HG03097 (cell line): ENCODE results near the gene ULK4.
"Not testable (repeated sequence)": the region's sequence is repeated elsewhere in the genome, so short reads cannot be mapped to it uniquely, and the experiment has no call there.

Experiments
- ATAC-seq: cut with Tn5 transposase; IDR thresholded peaks from one replicate; pipeline ENCODE4 v1.9.1; 2021; ENCODE audit not compliant: unreplicated experiment, low FRiP score

ULK4 gene

GRCh38 chr3:41288785-41289184 is 673.1 kb downstream of the ULK4 start:
- ATAC-seq = no peak

GRCh38 chr3:41286305-41286704 is 675.6 kb downstream of the ULK4 start:
- ATAC-seq = no peak

GRCh38 chr3:41284934-41285333 is 677.0 kb downstream of the ULK4 start:
- not testable (repeated sequence) for ATAC-seq

- no peak for ATAC-seq
Observed at GRCh38 chr3:41277790-41278465, 684.0 kb downstream of the ULK4 start.

GRCh38 chr3:41276191-41276590 is 685.7 kb downstream of the ULK4 start:
- ATAC-seq = no peak

- no peak for ATAC-seq
Observed at GRCh38 chr3:41274944-41275668, 686.8 kb downstream of the ULK4 start.

GRCh38 chr3:41272667-41273066 is 689.2 kb downstream of the ULK4 start:
- no peak for ATAC-seq

- no peak for ATAC-seq
Observed at GRCh38 chr3:41267975-41268640, 693.8 kb downstream of the ULK4 start.

- ATAC-seq = no peak
Observed at GRCh38 chr3:41265823-41266273, 696.1 kb downstream of the ULK4 start.

GRCh38 chr3:41265011-41265545 is 696.8 kb downstream of the ULK4 start:
- ATAC-seq = no peak

- no peak for ATAC-seq
Observed at GRCh38 chr3:41260063-41260450, 701.8 kb downstream of the ULK4 start.

- no peak for ATAC-seq
Observed at GRCh38 chr3:41259449-41260062, 702.3 kb downstream of the ULK4 start.

GRCh38 chr3:41258239-41258800 is 703.6 kb downstream of the ULK4 start:
- ATAC-seq = no peak

GRCh38 chr3:41251593-41251992 is 710.3 kb downstream of the ULK4 start:
- no peak for ATAC-seq

- ATAC-seq = no peak
Observed at GRCh38 chr3:41250825-41251224, 711.1 kb downstream of the ULK4 start.

- no peak for ATAC-seq
Observed at GRCh38 chr3:41249318-41249717, 712.6 kb downstream of the ULK4 start.

- no peak for ATAC-seq
Observed at GRCh38 chr3:41248525-41248924, 713.4 kb downstream of the ULK4 start.

- ATAC-seq = no peak
Observed at GRCh38 chr3:41247055-41248004, 714.6 kb downstream of the ULK4 start.

- ATAC-seq = no peak
Observed at GRCh38 chr3:41244620-41245336, 717.1 kb downstream of the ULK4 start.
